ENCODE measurements around the gene CSRP3.

GRCh38 chr11:19168090-19168489 lies 33.7 kb downstream of the CSRP3 start:
- TF ChIP-seq GATA2 (IDR thresholded peaks at IDR 0.05; ENCODE audit: low read depth, low read length) (no peak), GATA3 (IDR thresholded peaks at IDR 0.05; ENCODE audit: low read depth, low read length) (no peak)

All from SH-SY5Y (cell line).